ENCODE measurements around the gene BTBD19. TPM values are rescaled to one million over a fixed set of nuclear protein-coding genes. Genes with fewer than 3 reads are reported as not detected.

Gene BTBD19
- total and polyA plus RNA-seq, 9 of the 15 experiments (the other 6 are each of a cell fraction or from before 2014, with no cell fraction given), result 0.22 to 2.0 (median 0.95) TPM

DNA sequence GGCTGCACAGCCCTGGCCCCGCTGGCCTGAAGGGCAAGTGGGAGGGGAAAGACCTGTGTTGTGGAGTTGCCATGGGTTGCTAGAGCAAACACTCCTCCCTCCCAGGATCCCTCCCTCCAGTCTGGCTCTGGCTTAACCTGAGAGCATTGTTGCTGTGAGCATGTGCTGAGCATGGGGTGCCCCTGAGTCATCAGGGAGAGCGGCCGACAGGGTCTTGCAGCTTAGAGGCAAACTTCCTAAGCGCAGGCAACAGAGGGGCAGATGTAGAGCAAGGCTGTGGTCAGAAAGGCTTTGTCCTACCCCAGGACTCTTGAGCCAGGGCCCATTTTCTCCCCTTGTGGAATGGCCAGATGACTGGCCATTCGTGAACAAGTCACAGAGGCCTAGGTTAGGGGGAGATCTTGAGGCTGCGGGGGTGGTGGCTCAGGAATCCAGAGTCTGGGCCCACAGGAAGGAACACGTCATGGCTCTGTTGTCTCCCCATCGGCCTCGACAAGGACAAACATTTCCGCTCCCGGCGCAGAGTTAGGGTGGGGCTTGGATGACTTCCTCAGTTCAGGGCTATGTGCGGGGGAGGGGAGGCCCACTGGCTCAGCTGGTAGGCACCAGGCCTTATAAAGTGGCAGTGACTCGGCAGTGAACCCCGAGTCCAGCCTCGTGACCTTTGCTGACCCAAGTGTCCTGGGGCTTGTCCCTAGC, 810 bp upstream of the BTBD19 start (continued):
- TF ChIP-seq, protein P1, sequence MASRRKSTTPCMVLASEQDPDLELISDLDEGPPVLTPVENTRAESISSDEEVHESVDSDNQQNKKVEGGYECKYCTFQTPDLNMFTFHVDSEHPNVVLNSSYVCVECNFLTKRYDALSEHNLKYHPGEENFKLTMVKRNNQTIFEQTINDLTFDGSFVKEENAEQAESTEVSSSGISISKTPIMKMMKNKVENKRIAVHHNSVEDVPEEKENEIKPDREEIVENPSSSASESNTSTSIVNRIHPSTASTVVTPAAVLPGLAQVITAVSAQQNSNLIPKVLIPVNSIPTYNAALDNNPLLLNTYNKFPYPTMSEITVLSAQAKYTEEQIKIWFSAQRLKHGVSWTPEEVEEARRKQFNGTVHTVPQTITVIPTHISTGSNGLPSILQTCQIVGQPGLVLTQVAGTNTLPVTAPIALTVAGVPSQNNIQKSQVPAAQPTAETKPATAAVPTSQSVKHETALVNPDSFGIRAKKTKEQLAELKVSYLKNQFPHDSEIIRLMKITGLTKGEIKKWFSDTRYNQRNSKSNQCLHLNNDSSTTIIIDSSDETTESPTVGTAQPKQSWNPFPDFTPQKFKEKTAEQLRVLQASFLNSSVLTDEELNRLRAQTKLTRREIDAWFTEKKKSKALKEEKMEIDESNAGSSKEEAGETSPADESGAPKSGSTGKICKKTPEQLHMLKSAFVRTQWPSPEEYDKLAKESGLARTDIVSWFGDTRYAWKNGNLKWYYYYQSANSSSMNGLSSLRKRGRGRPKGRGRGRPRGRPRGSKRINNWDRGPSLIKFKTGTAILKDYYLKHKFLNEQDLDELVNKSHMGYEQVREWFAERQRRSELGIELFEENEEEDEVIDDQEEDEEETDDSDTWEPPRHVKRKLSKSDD (conservative IDR thresholded peaks at IDR 0.05; ENCODE audit: low read length), result no peak
- TF ChIP-seq ZNF311 (CRISPR knock-in tag; IDR thresholded peaks at IDR 0.05) (peak; percentile 84; the same call in 1 of the 2 replicates), PHB (CRISPR knock-in tag; IDR thresholded peaks at IDR 0.05) (peak; percentile 64; the same call in 1 of the 2 replicates), ESRRB (CRISPR knock-in tag; IDR thresholded peaks at IDR 0.05; ENCODE audit: borderline replicate concordance) (peak; percentile 74; the same call in 1 of the 2 replicates), ZNF766 (CRISPR knock-in tag; conservative IDR thresholded peaks at IDR 0.05) (peak; percentile 54), ZBTB7A (IDR thresholded peaks at IDR 0.05; ENCODE audit: borderline replicate concordance, control insufficient read depth, low read depth, low read length) (0 out of 2 replicates have a peak, but pooled peaks have one; percentile 68), ZNF316 (IDR thresholded peaks at IDR 0.05) (no peak; the same call in none of the 2 replicates), KLF1 (tag; IDR thresholded peaks at IDR 0.05) (peak; percentile 81), SIN3B (IDR thresholded peaks at IDR 0.05; ENCODE audit: low read depth) (no peak), CBX1 (IDR thresholded peaks at IDR 0.05; ENCODE audit: low read depth) (no peak), TCF7L2 (IDR thresholded peaks at IDR 0.05; ENCODE audit: low read depth, low read length) (no peak), ZNF830 (CRISPR knock-in tag; IDR thresholded peaks at IDR 0.05) (no peak)
- TF ChIP-seq, protein P2, sequence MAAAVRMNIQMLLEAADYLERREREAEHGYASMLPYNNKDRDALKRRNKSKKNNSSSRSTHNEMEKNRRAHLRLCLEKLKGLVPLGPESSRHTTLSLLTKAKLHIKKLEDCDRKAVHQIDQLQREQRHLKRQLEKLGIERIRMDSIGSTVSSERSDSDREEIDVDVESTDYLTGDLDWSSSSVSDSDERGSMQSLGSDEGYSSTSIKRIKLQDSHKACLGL (CRISPR knock-in tag; IDR thresholded peaks at IDR 0.05; ENCODE audit: borderline replicate concordance, poor library complexity, severe bottlenecking), result no peak
- TF ChIP-seq, protein P3, sequence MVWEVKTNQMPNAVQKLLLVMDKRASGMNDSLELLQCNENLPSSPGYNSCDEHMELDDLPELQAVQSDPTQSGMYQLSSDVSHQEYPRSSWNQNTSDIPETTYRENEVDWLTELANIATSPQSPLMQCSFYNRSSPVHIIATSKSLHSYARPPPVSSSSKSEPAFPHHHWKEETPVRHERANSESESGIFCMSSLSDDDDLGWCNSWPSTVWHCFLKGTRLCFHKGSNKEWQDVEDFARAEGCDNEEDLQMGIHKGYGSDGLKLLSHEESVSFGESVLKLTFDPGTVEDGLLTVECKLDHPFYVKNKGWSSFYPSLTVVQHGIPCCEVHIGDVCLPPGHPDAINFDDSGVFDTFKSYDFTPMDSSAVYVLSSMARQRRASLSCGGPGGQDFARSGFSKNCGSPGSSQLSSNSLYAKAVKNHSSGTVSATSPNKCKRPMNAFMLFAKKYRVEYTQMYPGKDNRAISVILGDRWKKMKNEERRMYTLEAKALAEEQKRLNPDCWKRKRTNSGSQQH (CRISPR knock-in tag; IDR thresholded peaks at IDR 0.05), result peak; percentile 76; the same call in 1 of the 2 replicates
- TF ChIP-seq, protein P4, sequence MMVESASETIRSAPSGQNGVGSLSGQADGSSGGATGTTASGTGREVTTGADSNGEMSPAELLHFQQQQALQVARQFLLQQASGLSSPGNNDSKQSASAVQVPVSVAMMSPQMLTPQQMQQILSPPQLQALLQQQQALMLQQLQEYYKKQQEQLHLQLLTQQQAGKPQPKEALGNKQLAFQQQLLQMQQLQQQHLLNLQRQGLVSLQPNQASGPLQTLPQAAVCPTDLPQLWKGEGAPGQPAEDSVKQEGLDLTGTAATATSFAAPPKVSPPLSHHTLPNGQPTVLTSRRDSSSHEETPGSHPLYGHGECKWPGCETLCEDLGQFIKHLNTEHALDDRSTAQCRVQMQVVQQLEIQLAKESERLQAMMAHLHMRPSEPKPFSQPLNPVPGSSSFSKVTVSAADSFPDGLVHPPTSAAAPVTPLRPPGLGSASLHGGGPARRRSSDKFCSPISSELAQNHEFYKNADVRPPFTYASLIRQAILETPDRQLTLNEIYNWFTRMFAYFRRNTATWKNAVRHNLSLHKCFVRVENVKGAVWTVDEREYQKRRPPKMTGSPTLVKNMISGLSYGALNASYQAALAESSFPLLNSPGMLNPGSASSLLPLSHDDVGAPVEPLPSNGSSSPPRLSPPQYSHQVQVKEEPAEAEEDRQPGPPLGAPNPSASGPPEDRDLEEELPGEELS (CRISPR knock-in tag; IDR thresholded peaks at IDR 0.05; ENCODE audit: borderline replicate concordance), result peak; percentile 98; the same call in 1 of the 2 replicates
- TF ChIP-seq, protein P5, sequence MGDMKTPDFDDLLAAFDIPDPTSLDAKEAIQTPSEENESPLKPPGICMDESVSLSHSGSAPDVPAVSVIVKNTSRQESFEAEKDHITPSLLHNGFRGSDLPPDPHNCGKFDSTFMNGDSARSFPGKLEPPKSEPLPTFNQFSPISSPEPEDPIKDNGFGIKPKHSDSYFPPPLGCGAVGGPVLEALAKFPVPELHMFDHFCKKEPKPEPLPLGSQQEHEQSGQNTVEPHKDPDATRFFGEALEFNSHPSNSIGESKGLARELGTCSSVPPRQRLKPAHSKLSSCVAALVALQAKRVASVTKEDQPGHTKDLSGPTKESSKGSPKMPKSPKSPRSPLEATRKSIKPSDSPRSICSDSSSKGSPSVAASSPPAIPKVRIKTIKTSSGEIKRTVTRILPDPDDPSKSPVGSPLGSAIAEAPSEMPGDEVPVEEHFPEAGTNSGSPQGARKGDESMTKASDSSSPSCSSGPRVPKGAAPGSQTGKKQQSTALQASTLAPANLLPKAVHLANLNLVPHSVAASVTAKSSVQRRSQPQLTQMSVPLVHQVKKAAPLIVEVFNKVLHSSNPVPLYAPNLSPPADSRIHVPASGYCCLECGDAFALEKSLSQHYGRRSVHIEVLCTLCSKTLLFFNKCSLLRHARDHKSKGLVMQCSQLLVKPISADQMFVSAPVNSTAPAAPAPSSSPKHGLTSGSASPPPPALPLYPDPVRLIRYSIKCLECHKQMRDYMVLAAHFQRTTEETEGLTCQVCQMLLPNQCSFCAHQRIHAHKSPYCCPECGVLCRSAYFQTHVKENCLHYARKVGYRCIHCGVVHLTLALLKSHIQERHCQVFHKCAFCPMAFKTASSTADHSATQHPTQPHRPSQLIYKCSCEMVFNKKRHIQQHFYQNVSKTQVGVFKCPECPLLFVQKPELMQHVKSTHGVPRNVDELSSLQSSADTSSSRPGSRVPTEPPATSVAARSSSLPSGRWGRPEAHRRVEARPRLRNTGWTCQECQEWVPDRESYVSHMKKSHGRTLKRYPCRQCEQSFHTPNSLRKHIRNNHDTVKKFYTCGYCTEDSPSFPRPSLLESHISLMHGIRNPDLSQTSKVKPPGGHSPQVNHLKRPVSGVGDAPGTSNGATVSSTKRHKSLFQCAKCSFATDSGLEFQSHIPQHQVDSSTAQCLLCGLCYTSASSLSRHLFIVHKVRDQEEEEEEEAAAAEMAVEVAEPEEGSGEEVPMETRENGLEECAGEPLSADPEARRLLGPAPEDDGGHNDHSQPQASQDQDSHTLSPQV (IDR thresholded peaks at IDR 0.05), result peak; percentile 100

All from K562 (cell line).